ENCODE data around the gene RNF208.

The RNF208 gene

GRCh38 chr9:137227054-137227852, 5.2 kb upstream of the RNF208 start, which contains the start of gene RNF224:
Gene RNF224 (plus strand): TSS chr9:137227502. CDS start chr9:137228336, 834 bp downstream.
- ATAC-seq: peak; percentile 30 to 33

DNA sequence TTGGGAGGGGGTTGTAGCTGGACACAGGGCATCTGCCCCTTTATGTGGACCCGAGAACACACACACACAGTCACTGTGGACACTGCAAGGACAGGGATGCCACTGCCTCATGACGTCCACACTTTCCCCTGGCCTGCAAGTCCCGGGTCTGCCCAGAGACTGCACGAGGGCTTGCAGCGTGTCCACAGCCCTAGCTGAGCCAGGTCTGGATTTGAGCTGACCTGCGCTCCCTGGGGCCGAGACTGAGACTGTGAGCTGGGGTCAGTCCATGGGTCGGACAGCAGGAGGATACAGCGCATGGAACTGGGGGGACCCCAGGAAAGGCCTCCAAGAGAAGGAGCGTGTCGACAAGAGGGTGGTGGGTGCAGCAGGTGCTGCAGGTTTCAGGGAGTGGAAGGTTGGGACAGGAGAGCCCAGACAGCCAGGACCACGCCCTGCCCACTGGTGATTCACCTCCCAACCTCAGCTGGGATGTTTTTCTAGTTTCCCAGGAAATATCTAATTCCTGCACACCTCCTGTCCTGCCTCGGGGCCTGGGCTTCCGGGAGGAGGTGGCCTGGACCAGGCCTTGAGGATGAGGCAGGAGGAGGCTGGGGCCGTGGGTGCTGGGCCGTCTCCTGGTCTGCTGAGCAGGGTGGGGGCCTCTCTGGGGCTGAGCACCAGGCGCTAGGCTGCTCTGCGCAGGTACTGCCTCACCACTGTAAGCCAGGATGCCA, 4.5 kb upstream of the RNF208 start:
- ATAC-seq: no peak

GRCh38 chr9:137225699-137226331, 3.8 kb upstream of the RNF208 start:
- ATAC-seq: no peak

- no peak for ATAC-seq
These were observed 3.0 kb upstream of the RNF208 start, which contains the start of gene CYSRT1 for GRCh38 chr9:137224830-137225694. Gene CYSRT1 (plus strand): TSS chr9:137225174. CDS start chr9:137225622, 448 bp downstream.

DNA sequence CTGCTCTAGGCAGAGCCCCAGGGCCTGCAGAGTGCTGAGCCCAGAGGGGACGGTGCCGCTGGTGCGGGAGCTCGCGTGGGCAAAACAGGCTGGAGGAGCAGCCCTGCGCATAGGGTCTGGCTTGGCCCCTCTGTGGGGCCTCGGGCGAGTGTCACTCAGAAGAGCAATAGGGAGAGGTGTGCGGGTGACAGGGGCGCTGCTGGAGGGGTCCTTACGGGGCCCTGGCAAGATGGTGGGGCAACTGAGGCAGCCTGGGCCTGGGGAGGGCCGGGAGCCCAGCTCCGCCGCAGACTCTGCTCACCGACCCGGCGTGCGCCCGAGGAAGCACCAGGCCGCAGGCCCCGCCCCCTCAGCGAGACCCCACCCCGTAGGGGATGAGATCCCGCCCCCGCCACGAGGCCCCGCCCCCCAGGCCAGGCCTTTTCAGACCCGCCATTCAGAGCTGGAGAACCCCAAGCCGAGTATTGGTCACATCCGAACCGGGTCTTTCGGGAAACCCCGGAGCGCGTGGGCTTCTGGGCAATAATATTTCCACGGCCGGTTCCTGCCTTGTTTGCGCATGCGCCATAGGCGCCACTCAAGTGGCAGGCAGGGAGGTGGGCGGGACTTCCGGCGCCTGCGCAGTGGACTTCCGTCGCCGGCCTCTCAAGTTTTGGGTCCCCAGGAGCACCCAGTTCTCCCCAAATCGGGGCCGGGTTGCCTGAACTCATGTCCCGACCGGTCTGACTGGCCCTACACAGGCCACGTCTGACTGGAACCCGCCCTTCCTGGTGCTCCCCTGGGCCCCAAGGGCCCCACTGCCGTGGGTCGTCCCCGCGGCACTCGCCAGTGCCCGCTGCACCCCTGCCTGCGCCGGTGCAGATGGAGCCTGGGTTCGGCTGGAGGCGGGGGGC, 1.3 kb upstream of the RNF208 start:
- ATAC-seq: peak; percentile 91

- ATAC-seq: no peak
These were observed 431 bp downstream of the RNF208 start for GRCh38 chr9:137221506-137222111.

GRCh38 chr9:137221095-137221505, 940 bp downstream of the RNF208 start:
- ATAC-seq: no peak

- no peak for ATAC-seq
These were observed 1.5 kb downstream of the RNF208 start for GRCh38 chr9:137220317-137221094.

- ATAC-seq: no peak
These were observed 2.2 kb downstream of the RNF208 start for GRCh38 chr9:137219757-137220316.

- ATAC-seq: no peak
These were observed 3.2 kb downstream of the RNF208 start for GRCh38 chr9:137218754-137219271.

GRCh38 chr9:137218212-137218753, 3.8 kb downstream of the RNF208 start:
- no peak for ATAC-seq

DNA sequence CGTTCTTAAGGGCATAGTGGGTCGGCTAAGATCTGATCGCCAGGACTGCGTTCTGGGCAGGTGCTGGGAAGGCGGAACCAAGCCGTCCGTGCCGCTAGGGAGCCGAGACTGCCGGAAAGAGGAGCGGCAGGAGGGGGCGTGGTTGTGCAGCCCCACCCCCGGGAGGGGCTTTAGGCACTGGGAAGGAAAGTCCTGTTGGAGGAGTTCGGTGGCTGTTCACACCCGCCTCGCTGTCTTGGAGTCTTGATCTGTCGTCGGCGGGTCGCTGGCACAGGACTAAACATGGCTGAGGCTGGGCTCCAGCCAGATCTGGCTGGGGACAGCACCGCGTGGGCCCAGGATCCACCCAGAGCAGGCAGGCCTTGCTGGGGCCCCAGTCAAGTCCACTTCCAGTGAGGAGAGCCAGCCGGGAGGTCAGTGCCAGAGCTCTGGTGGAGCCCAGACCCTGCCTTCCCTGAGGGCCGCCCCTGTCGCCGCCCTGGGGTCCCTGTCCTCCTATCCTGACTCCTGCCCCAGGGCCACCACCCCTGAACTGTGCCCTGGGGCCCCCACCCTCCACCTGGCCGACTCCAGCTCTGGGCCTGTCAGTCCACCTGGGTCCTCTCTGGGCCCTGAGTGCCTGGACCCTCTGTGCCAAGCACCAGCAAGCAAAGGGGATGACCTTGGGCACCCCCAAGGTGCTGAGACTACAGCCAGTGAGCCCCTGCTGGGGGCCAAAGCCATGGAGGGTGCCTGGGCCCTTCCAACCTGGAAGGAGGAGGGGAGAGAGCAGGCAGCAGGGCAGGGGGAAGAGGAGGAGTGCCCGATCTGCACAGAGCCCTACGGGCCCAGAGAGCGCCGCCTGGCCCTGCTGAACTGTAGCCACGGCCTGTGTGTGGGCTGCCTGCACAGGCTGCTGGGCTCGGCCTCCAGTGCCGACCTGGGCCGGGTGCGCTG, 4.5 kb downstream of the RNF208 start:
- ATAC-seq: no peak

DNA sequence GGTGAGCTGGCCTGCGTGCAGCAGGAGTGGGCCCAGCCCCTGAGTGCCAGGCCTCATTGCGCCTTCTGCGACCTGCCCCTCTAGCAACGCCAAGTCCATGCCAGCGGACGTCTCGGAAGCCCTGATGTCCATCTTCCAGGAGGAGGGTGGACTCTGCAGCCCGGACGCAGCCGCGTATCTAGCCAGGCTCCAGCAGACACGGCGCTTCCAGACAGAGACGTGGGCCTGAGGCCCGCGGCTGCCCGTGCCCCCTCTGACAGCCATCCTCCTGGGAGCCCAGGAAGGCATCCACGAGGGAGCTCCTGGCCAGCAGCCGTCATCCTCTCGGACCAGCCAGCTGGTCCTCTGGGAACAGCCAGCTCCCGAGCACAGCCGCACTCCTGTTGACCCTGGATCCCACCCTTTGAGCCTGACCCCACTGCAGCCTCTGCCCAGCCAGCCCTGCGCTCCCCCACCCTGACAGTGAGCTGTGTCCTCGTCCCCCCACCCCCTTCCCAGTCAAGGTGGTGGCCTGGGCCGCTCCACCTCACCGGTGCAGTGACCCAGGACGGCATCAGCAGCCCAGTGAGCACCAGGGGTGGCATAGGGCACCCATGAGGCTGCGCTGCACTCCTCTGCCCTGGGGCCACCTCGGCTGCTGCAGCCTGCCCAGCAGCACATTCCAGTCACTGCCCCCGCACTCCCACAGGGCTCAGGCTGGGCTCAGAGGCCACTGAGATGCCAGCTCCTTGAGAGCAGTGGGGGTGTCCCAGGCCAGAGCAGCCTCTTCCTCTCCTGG, 5.7 kb downstream of the RNF208 start:
- no peak for ATAC-seq

- ATAC-seq: no peak
These were observed 6.6 kb downstream of the RNF208 start for GRCh38 chr9:137215196-137215986.

- no peak for ATAC-seq
These were observed 7.4 kb downstream of the RNF208 start for GRCh38 chr9:137214620-137215019.

Data from activated CD4-positive, CD25-positive, alpha-beta regulatory T cell treated with anti-CD3 and anti-CD28 coated beads, Interleukin-2, amount 50 U/mL, for 24 hours (primary cell).